ENCODE data around the gene TPSB2. TPM values are rescaled to one million over a fixed set of nuclear protein-coding genes. Genes with fewer than 3 reads are reported as not detected.
"Not testable (repeated sequence)": the region's sequence is repeated elsewhere in the genome, so short reads cannot be mapped to it uniquely, and the experiment has no call there.

The TPSB2 gene
- total RNA-seq, 5 donors from 2014 or later (not counting 1 experiment from before 2014, with no cell fraction given) = 0.32 to 4.3 (median 0.52) TPM; not detected in 1

DNA sequence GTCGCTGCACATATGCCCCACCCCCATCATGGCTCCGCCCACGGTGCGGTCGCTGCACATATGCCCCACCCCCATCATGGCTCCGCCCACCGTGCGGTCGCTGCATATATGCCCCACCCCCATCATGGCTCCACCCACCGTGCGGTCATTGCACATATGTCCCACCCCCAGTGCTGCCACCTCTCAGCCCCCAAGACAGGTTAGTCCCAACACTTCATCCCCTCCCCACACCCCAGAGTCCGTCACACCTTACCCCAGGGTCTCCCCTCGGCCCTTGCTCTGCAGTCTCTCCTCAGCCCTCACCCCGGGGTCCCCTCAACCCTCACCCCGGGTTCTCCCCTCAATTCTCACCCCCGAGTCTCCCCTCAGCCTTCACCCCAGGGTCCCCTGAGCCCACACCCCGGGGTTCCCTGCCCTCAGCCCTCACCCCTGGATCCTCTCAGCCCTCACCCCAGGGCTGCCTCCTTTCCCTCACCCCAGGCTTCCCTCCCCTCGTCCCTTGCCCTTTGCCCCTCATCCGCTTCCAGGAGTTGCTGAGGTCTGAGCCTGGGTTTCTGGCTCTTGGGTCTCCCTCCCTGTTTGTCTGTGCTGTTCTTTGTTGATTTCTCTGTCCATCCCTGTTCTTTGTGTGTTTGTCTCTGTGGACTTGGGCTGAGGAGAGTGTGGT, 30.5 kb downstream of the TPSB2 start:
- Mint-ChIP-seq H3K4me1 (no peaks in the 10 kb centered on the region), H3K27me3 (no peaks in the 10 kb centered on the region), H3K4me3 (no peak overlapping the region), H3K9me3 (no peaks in the 10 kb centered on the region), H3K27ac (no peak overlapping the region), H3K36me3 (no peaks in the 10 kb centered on the region)
- H3K27me3 ChIP-seq (replicated peaks in 1 of 2; ENCODE audit: control insufficient read depth in 2 of 2, extremely low read depth in 1 of 2, insufficient read depth in 2 of 2, low read length in 1 of 2) = peaks cover 0 to 26% of the 10 kb centered on the region in 2 experiments
- no peak overlapping the region for H3K27ac ChIP-seq (ENCODE audit: low read length)
- CTCF ChIA-PET = no interaction called here
- WGBS (ENCODE audit: insufficient coverage) = 89% methylated on average over 9 of the region's 19 CpGs
- H3K4me3 ChIP-seq (ENCODE audit: control insufficient read depth in 1 of 2, extremely low read depth in 1 of 2, low read length in 1 of 2) = no peak overlapping the region
- ATAC-seq (replicated peaks in 1 of 4) = peak in 1 of 4 experiments; percentile 22
- no peak for DNase-seq
- H3K4me1 ChIP-seq (ENCODE audit: control insufficient read depth in 1 of 2, extremely low read depth in 1 of 2, insufficient read depth in 2 of 2, low read length in 2 of 2) = peaks cover 0 to 4% of the 10 kb centered on the region in 2 experiments
- POLR2A ChIA-PET = no interaction called here
- H3K9me3 ChIP-seq = no peaks in the 10 kb centered on the region
- no peaks in the 10 kb centered on the region for H3K36me3 ChIP-seq (ENCODE audit: control insufficient read depth in 2 of 2, extremely low read depth in 1 of 2, insufficient read depth in 1 of 2, low read length in 1 of 2)

DNA sequence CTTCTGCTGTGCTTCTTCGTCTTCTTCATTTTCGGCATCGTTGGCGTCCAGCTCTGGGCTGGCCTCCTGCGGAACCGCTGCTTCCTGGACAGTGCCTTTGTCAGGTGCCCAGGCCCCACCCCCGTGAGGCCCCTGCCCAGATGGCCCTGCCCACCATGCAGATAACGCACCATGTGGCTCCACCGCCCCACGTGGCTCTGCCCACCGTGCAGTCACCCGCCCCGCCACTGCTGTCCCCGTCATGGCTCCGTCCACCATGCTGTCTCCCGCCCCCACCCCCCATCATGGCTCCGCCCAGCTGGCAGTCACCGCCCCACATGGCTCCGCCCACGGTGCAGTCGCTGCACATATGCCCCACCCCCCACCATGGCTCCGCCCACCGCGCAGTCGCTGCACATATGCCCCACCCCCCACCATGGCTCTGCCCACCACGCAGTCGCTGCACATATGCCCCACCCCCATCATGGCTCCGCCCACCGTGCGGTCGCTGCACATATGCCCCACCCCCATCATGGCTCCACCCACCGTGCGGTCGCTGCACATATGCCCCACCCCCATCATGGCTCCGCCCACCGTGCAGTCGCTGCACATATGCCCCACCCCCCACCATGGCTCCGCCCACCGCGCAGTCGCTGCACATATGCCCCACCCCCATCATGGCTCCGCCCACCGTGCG, 31.2 kb downstream of the TPSB2 start:
- H3K36me3 ChIP-seq (ENCODE audit: control insufficient read depth in 2 of 2, extremely low read depth in 1 of 2, insufficient read depth in 1 of 2, low read length in 1 of 2); H3K9me3 ChIP-seq; CTCF ChIA-PET; H3K4me3 ChIP-seq (ENCODE audit: control insufficient read depth in 1 of 2, extremely low read depth in 1 of 2, low read length in 1 of 2); H3K4me1 Mint-ChIP-seq; H3K4me1 ChIP-seq (ENCODE audit: control insufficient read depth in 1 of 2, extremely low read depth in 1 of 2, insufficient read depth in 2 of 2, low read length in 2 of 2); H3K27ac Mint-ChIP-seq; POLR2A ChIA-PET; H3K27ac ChIP-seq (ENCODE audit: low read length); ATAC-seq (replicated peaks in 1 of 4); H3K4me3 Mint-ChIP-seq; H3K27me3 Mint-ChIP-seq; H3K36me3 Mint-ChIP-seq; H3K9me3 Mint-ChIP-seq: not testable (repeated sequence)
- H3K27me3 ChIP-seq (replicated peaks in 1 of 2; ENCODE audit: control insufficient read depth in 2 of 2, extremely low read depth in 1 of 2, insufficient read depth in 2 of 2, low read length in 1 of 2) = peaks cover 0 to 31% of the 10 kb centered on the region in 2 experiments
- peak in 3 of 35 experiments; percentile 15 to 25 (median 16) for DNase-seq
- 93% methylated on average over 14 of the region's 44 CpGs for WGBS (ENCODE audit: insufficient coverage)

DNA sequence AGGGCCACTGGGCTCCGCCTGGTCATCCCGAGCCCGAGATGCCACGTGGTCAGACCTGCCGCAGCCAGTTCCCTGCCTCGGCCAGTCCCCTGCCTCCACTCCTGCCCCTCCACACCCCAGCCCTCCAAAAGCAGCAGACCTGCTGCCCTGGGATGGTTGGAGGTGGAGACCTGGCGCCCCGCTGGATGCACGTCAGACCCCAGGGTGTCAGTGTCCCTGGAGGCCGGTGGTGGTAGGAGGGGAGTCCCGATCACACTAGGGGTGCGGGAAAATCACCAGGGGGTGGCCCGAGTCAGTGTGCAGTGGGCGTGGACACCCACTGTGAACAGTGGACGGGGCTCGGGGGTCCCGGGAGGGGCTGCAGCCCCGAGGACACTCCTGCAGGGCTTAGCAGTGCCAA, 31.8 kb downstream of the TPSB2 start:
- no peaks in the 10 kb centered on the region for H3K36me3 ChIP-seq (ENCODE audit: control insufficient read depth in 2 of 2, extremely low read depth in 1 of 2, insufficient read depth in 1 of 2, low read length in 1 of 2)
- H3K27ac ChIP-seq (ENCODE audit: low read length) = no peak overlapping the region
- peaks cover 0 to 37% of the 10 kb centered on the region in 2 experiments for H3K27me3 ChIP-seq (replicated peaks in 1 of 2; ENCODE audit: control insufficient read depth in 2 of 2, extremely low read depth in 1 of 2, insufficient read depth in 2 of 2, low read length in 1 of 2)
- 93% methylated on average over 12 of the region's 18 CpGs for WGBS (ENCODE audit: insufficient coverage)
- H3K9me3 ChIP-seq = no peaks in the 10 kb centered on the region
- peaks cover 0 to 6% of the 10 kb centered on the region in 2 experiments for H3K4me1 ChIP-seq (ENCODE audit: control insufficient read depth in 1 of 2, extremely low read depth in 1 of 2, insufficient read depth in 2 of 2, low read length in 2 of 2)
- no peak overlapping the region for H3K27ac Mint-ChIP-seq
- H3K36me3 Mint-ChIP-seq = no peaks in the 10 kb centered on the region
- DNase-seq = no peak
- POLR2A ChIA-PET = no interaction called here
- no peaks in the 10 kb centered on the region for H3K4me1 Mint-ChIP-seq
- ATAC-seq (replicated peaks in 1 of 4) = no peak
- CTCF ChIA-PET = no interaction called here
- H3K4me3 ChIP-seq (ENCODE audit: control insufficient read depth in 1 of 2, extremely low read depth in 1 of 2, low read length in 1 of 2) = no peak overlapping the region
- no peaks in the 10 kb centered on the region for H3K9me3 Mint-ChIP-seq
- H3K27me3 Mint-ChIP-seq = peaks cover 0 to under 1% of the 10 kb centered on the region in 2 donors
- no peak overlapping the region for H3K4me3 Mint-ChIP-seq

DNA sequence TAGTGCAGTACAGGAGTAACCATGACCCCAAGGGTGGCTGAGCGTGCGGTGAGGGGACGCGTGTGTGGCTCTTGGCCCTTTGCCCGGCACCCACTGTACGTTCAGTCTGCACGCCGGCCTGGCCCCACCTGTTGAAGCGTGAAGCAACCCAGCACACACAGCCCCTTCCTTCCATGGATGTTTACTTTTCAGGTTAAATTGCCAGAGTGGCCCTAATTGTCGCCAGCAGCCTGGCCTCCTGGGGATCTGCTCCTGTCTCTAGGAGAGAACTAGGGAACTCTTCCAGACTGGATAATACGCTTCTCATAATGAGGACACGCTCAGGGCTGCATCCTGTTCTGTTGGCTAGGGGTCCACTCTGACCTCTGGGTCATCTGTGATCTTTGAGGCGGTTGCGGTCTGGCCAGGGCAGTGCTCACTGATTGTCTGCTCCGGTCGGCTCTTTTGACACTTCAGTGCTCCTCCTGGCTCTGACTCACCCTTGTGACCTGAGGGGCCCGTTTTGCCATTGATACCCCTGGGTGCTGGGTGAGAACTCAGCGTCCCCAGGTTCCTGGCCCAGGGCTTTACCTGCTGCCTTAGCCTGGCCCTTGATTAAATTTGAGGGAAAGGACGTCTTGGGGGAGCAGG, 32.6 kb downstream of the TPSB2 start:
- no peak overlapping the region for H3K27ac Mint-ChIP-seq
- no peak overlapping the region for H3K4me3 Mint-ChIP-seq

DNA sequence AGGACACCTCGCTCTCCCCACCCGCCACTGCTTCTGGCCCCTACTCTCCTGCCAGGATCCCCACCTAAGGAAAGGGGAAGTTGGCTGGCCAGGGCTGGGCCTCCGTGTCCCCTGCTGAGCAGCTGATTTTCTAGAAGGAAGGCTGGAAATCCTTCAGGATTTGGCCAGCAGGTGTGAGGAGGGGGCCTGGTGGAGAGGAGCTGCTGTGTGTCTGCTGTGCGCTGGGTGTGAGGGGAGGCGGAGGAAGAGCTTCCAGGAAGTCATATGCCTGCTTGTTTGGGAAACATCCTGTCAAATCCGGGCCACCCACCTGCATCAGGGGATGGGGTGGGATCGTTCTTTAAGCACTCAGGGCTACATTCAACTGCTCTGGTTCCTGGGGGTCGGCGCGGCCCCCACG, 33.5 kb downstream of the TPSB2 start:
- H3K4me1 ChIP-seq (ENCODE audit: control insufficient read depth in 1 of 2, extremely low read depth in 1 of 2, insufficient read depth in 2 of 2, low read length in 2 of 2) = peaks cover 0 to 6% of the 10 kb centered on the region in 2 experiments
- no peak overlapping the region for H3K27ac ChIP-seq (ENCODE audit: low read length)
- DNase-seq (no peak), ATAC-seq (replicated peaks in 1 of 4) (no peak)
- ChIA-PET POLR2A (no interaction called here), CTCF (no interaction called here)
- peaks cover 0 to 49% of the 10 kb centered on the region in 2 experiments for H3K27me3 ChIP-seq (replicated peaks in 1 of 2; ENCODE audit: control insufficient read depth in 2 of 2, extremely low read depth in 1 of 2, insufficient read depth in 2 of 2, low read length in 1 of 2)
- no peak overlapping the region for H3K4me3 ChIP-seq (ENCODE audit: control insufficient read depth in 1 of 2, extremely low read depth in 1 of 2, low read length in 1 of 2)
- no peaks in the 10 kb centered on the region for H3K4me1 Mint-ChIP-seq
- H3K36me3 ChIP-seq (ENCODE audit: control insufficient read depth in 2 of 2, extremely low read depth in 1 of 2, insufficient read depth in 1 of 2, low read length in 1 of 2) = no peaks in the 10 kb centered on the region
- 55% methylated on average over 9 of the region's 11 CpGs for WGBS (ENCODE audit: insufficient coverage)
- peaks cover 3 to 8% of the 10 kb centered on the region in 2 donors for H3K27me3 Mint-ChIP-seq
- H3K27ac Mint-ChIP-seq = no peak overlapping the region
- H3K4me3 Mint-ChIP-seq = no peak overlapping the region
- H3K36me3 Mint-ChIP-seq = no peaks in the 10 kb centered on the region
- no peaks in the 10 kb centered on the region for H3K9me3 ChIP-seq
- no peaks in the 10 kb centered on the region for H3K9me3 Mint-ChIP-seq

More for the DNA sequence above, 32.6 kb downstream of the TPSB2 start:
- Mint-ChIP-seq H3K36me3 (no peaks in the 10 kb centered on the region), H3K9me3 (no peaks in the 10 kb centered on the region), H3K27me3 (peaks cover 3 to 5% of the 10 kb centered on the region in 2 donors), H3K4me1 (no peaks in the 10 kb centered on the region)
- DNase-seq = no peak
- Histone ChIP-seq H3K4me3 (ENCODE audit: control insufficient read depth in 1 of 2, extremely low read depth in 1 of 2, low read length in 1 of 2) (no peak overlapping the region), H3K27me3 (replicated peaks in 1 of 2; ENCODE audit: control insufficient read depth in 2 of 2, extremely low read depth in 1 of 2, insufficient read depth in 2 of 2, low read length in 1 of 2) (peaks cover 0 to 44% of the 10 kb centered on the region in 2 experiments), H3K4me1 (ENCODE audit: control insufficient read depth in 1 of 2, extremely low read depth in 1 of 2, insufficient read depth in 2 of 2, low read length in 2 of 2) (peaks cover 0 to 6% of the 10 kb centered on the region in 2 experiments), H3K9me3 (no peaks in the 10 kb centered on the region), H3K36me3 (ENCODE audit: control insufficient read depth in 2 of 2, extremely low read depth in 1 of 2, insufficient read depth in 1 of 2, low read length in 1 of 2) (no peaks in the 10 kb centered on the region), H3K27ac (ENCODE audit: low read length) (no peak overlapping the region)
- 81% methylated on average over 15 of the region's 19 CpGs for WGBS (ENCODE audit: insufficient coverage)
- no peak for ATAC-seq (replicated peaks in 1 of 4)
- POLR2A ChIA-PET = no interaction called here
- CTCF ChIA-PET = no interaction called here

DNA sequence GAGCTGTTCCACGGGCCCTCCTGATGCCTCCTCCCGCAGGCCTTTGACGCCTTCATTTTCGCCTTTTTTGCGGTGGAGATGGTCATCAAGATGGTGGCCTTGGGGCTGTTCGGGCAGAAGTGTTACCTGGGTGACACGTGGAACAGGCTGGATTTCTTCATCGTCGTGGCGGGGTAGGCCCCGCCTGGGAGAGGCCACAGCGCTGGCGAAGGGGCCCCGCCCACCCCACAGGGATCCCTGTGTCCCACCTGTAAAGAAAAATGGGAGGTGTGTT, 34.7 kb downstream of the TPSB2 start:
- CTCF ChIA-PET = no interaction called here
- Histone ChIP-seq H3K36me3 (ENCODE audit: control insufficient read depth in 2 of 2, extremely low read depth in 1 of 2, insufficient read depth in 1 of 2, low read length in 1 of 2) (no peaks in the 10 kb centered on the region), H3K4me1 (ENCODE audit: control insufficient read depth in 1 of 2, extremely low read depth in 1 of 2, insufficient read depth in 2 of 2, low read length in 2 of 2) (peaks cover 0 to 6% of the 10 kb centered on the region in 2 experiments), H3K9me3 (no peaks in the 10 kb centered on the region), H3K4me3 (ENCODE audit: control insufficient read depth in 1 of 2, extremely low read depth in 1 of 2, low read length in 1 of 2) (no peak overlapping the region), H3K27ac (ENCODE audit: low read length) (no peak overlapping the region), H3K27me3 (replicated peaks in 1 of 2; ENCODE audit: control insufficient read depth in 2 of 2, extremely low read depth in 1 of 2, insufficient read depth in 2 of 2, low read length in 1 of 2) (peaks cover 0 to 50% of the 10 kb centered on the region in 2 experiments)
- Mint-ChIP-seq H3K27ac (no peak overlapping the region), H3K36me3 (no peaks in the 10 kb centered on the region), H3K4me3 (no peak overlapping the region), H3K27me3 (peaks cover 3 to 8% of the 10 kb centered on the region in 2 donors), H3K4me1 (no peaks in the 10 kb centered on the region), H3K9me3 (no peaks in the 10 kb centered on the region)
- 62% methylated on average over 5 of the region's 14 CpGs for WGBS (ENCODE audit: insufficient coverage)
- POLR2A ChIA-PET = no interaction called here
- no peak for ATAC-seq (replicated peaks in 1 of 4)
- DNase-seq = no peak

Data from T-cell (primary cell).